ENCODE data around the gene ITIH4. TPM values are rescaled to one million over a fixed set of nuclear protein-coding genes. Genes with fewer than 3 reads are reported as not detected.

ITIH4 gene
- total RNA-seq, 3 donors from 2014 or later = 5.6 to 9.5 (median 5.8) TPM

- Histone ChIP-seq H3K27ac (peak overlapping the region in 1 of 2 donors; percentile 52), H3K9me3 (no peaks in the 10 kb centered on the region)
Observed at GRCh38 chr3:52793702-52794611, 36.5 kb downstream of the ITIH4 start.

GRCh38 chr3:52792961-52793695 is 37.3 kb downstream of the ITIH4 start:
- Histone ChIP-seq H3K36me3 (no peaks in the 10 kb centered on the region), H3K27ac (peak overlapping the region in 1 of 2 donors; percentile 52), H3K27me3 (no peaks in the 10 kb centered on the region), H3K9me3 (no peaks in the 10 kb centered on the region), H3K4me1 (no peaks in the 10 kb centered on the region), H3K4me3 (no peak overlapping the region)
- TF ChIP-seq POLR2AphosphoS5 (IDR thresholded peaks at IDR 0.05) (no peak), POLR2A (IDR thresholded peaks at IDR 0.05) (no peak), CTCF (IDR thresholded peaks at IDR 0.05) (no peak)
- intact Hi-C loops (cut with DNase I; ENCODE audit: low total_unique reads) = loop anchor here (2.0 kb wide), 1 partner anchor 28 kb away; no protein-coding TSS in a partner anchor
- DNase-seq (ENCODE audit: low spot score in 2 of 2) = no peak

More at GRCh38 chr3:52793702-52794611, 36.5 kb downstream of the ITIH4 start:
- intact Hi-C loops (cut with DNase I; ENCODE audit: low total_unique reads) = loop anchor here (2.0 kb wide), 1 partner anchor 27 kb away; no protein-coding TSS in a partner anchor
- H3K36me3 ChIP-seq = no peaks in the 10 kb centered on the region
- H3K27me3 ChIP-seq = no peaks in the 10 kb centered on the region
- H3K4me3 ChIP-seq = no peak overlapping the region
- no peaks in the 10 kb centered on the region for H3K4me1 ChIP-seq
- TF ChIP-seq POLR2AphosphoS5 (IDR thresholded peaks at IDR 0.05) = no peak
- TF ChIP-seq CTCF (IDR thresholded peaks at IDR 0.05) = no peak
- TF ChIP-seq POLR2A (IDR thresholded peaks at IDR 0.05) = no peak
- DNase-seq (ENCODE audit: low spot score in 2 of 2) = no peak

- TF ChIP-seq CTCF (IDR thresholded peaks at IDR 0.05) (no peak), POLR2AphosphoS5 (IDR thresholded peaks at IDR 0.05) (no peak), POLR2A (IDR thresholded peaks at IDR 0.05) (no peak)
- H3K27ac ChIP-seq = no peak overlapping the region
- no peaks in the 10 kb centered on the region for H3K4me1 ChIP-seq
- intact Hi-C loops (cut with DNase I; ENCODE audit: low total_unique reads) = loop anchor here (2.0 kb wide), 1 partner anchor 28 kb away; no protein-coding TSS in a partner anchor
- no peak for DNase-seq (ENCODE audit: low spot score in 2 of 2)
- H3K36me3 ChIP-seq = no peaks in the 10 kb centered on the region
- H3K27me3 ChIP-seq = no peaks in the 10 kb centered on the region
- H3K4me3 ChIP-seq = no peak overlapping the region
- no peaks in the 10 kb centered on the region for H3K9me3 ChIP-seq
Observed at GRCh38 chr3:52792413-52792812, 38.1 kb downstream of the ITIH4 start.

- intact Hi-C loops (cut with DNase I; ENCODE audit: low total_unique reads) = loop anchor here (2.0 kb wide), 1 partner anchor 29 kb away; no protein-coding TSS in a partner anchor
- DNase-seq (ENCODE audit: low spot score in 2 of 2) = no peak
- Histone ChIP-seq H3K4me1 (no peaks in the 10 kb centered on the region), H3K4me3 (no peak overlapping the region), H3K36me3 (no peaks in the 10 kb centered on the region), H3K27me3 (no peaks in the 10 kb centered on the region), H3K9me3 (no peaks in the 10 kb centered on the region), H3K27ac (no peak overlapping the region)
- TF ChIP-seq POLR2A (IDR thresholded peaks at IDR 0.05) = no peak
- TF ChIP-seq POLR2AphosphoS5 (IDR thresholded peaks at IDR 0.05) = no peak
- no peak for TF ChIP-seq CTCF (IDR thresholded peaks at IDR 0.05)
Observed at GRCh38 chr3:52791928-52792327, 38.5 kb downstream of the ITIH4 start.

Measured in breast epithelium (tissue), 4 donors.